GM19438 (cell line): ENCODE measurements around the gene DTNA.
"Not testable (repeated sequence)": the region's sequence is repeated elsewhere in the genome, so short reads cannot be mapped to it uniquely, and the experiment has no call there.

ENCODE experiments used
- ATAC-seq: cut with Tn5 transposase; IDR thresholded peaks from one replicate; pipeline ENCODE4 v1.9.1; 2021; ENCODE audit warnings: low read depth; ENCODE audit not compliant: unreplicated experiment

Gene DTNA

GRCh38 chr18:34880882-34881834, 171.1 kb downstream of the DTNA start:
- ATAC-seq = no peak

- no peak for ATAC-seq
Observed at GRCh38 chr18:34884436-34884835, 174.3 kb downstream of the DTNA start.

GRCh38 chr18:34886177-34886576, 176.1 kb downstream of the DTNA start:
- no peak for ATAC-seq

GRCh38 chr18:34887881-34888580, 177.9 kb downstream of the DTNA start:
- no peak for ATAC-seq

- ATAC-seq = no peak
Observed at GRCh38 chr18:34890486-34891085, 180.5 kb downstream of the DTNA start.

GRCh38 chr18:34892379-34892778, 182.3 kb downstream of the DTNA start:
- ATAC-seq = no peak

GRCh38 chr18:34893239-34893638, 183.1 kb downstream of the DTNA start:
- ATAC-seq = no peak

GRCh38 chr18:34901299-34901698, 191.2 kb downstream of the DTNA start:
- no peak for ATAC-seq

- ATAC-seq = no peak
Observed at GRCh38 chr18:34904994-34905393, 194.9 kb downstream of the DTNA start.

- ATAC-seq = not testable (repeated sequence)
Observed at GRCh38 chr18:34906985-34907384, 196.9 kb downstream of the DTNA start.

- no peak for ATAC-seq
Observed at GRCh38 chr18:34909637-34910364, 199.7 kb downstream of the DTNA start.

- no peak for ATAC-seq
Observed at GRCh38 chr18:34911081-34911480, 201.0 kb downstream of the DTNA start.

GRCh38 chr18:34911661-34912384, 201.7 kb downstream of the DTNA start:
- no peak for ATAC-seq

- no peak for ATAC-seq
Observed at GRCh38 chr18:34913837-34914661, 204.0 kb downstream of the DTNA start.

- no peak for ATAC-seq
Observed at GRCh38 chr18:34915046-34915445, 204.9 kb downstream of the DTNA start.

GRCh38 chr18:34916539-34916938, 206.4 kb downstream of the DTNA start:
- ATAC-seq = not testable (repeated sequence)

- ATAC-seq = no peak
Observed at GRCh38 chr18:34918856-34919255, 208.8 kb downstream of the DTNA start.

GRCh38 chr18:34921226-34921625, 211.1 kb downstream of the DTNA start:
- no peak for ATAC-seq

GRCh38 chr18:34921811-34922385, 211.8 kb downstream of the DTNA start:
- ATAC-seq = no peak
